GM19193 (cell line): Measurements from ENCODE around the gene SIRT6.

Experiments used
- POLR2A ChIP-seq: IDR thresholded peaks from 4 replicates; pipeline ENCODE4 v1.6.1; 2011; ENCODE audit not compliant: insufficient read depth, insufficient read length; ENCODE audit errors: extremely low read depth

Gene SIRT6

GRCh38 chr19:4185413-4186086 lies 3.2 kb upstream of the SIRT6 start:
- TF ChIP-seq POLR2A: no peak

- no peak for TF ChIP-seq POLR2A
Measured at GRCh38 chr19:4184718-4185352, 2.5 kb upstream of the SIRT6 start.

- no peak for TF ChIP-seq POLR2A
Measured at GRCh38 chr19:4183967-4184717, 1.8 kb upstream of the SIRT6 start.

GRCh38 chr19:4181053-4181508 lies 1.3 kb downstream of the SIRT6 start:
- no peak for TF ChIP-seq POLR2A

GRCh38 chr19:4178990-4179389 lies 3.4 kb downstream of the SIRT6 start:
- no peak for TF ChIP-seq POLR2A

GRCh38 chr19:4177146-4177545 lies 5.2 kb downstream of the SIRT6 start:
- TF ChIP-seq POLR2A: no peak

GRCh38 chr19:4175669-4175931 lies 6.8 kb downstream of the SIRT6 start:
- no peak for TF ChIP-seq POLR2A

- TF ChIP-seq POLR2A: no peak
Measured at GRCh38 chr19:4174895-4175668, 7.3 kb downstream of the SIRT6 start.

- no peak for TF ChIP-seq POLR2A
Measured at GRCh38 chr19:4174213-4174894, 8.0 kb downstream of the SIRT6 start.

- no peak for TF ChIP-seq POLR2A
Measured at GRCh38 chr19:4173479-4174212, 8.7 kb downstream of the SIRT6 start.

GRCh38 chr19:4172861-4173473 lies 9.4 kb downstream of the SIRT6 start:
- no peak for TF ChIP-seq POLR2A

GRCh38 chr19:4171676-4172075 lies 10.7 kb downstream of the SIRT6 start:
- no peak for TF ChIP-seq POLR2A

- no peak for TF ChIP-seq POLR2A
Measured at GRCh38 chr19:4164262-4164661, 18.1 kb downstream of the SIRT6 start.
